GM18502 (cell line): ENCODE measurements around the gene CNTN2.

Experiments used
- ATAC-seq: cut with Tn5 transposase; IDR thresholded peaks from one replicate; pipeline ENCODE4 v1.9.1; 2021; ENCODE audit warnings: mild to moderate bottlenecking; ENCODE audit not compliant: unreplicated experiment, poor library complexity

The CNTN2 gene

DNA sequence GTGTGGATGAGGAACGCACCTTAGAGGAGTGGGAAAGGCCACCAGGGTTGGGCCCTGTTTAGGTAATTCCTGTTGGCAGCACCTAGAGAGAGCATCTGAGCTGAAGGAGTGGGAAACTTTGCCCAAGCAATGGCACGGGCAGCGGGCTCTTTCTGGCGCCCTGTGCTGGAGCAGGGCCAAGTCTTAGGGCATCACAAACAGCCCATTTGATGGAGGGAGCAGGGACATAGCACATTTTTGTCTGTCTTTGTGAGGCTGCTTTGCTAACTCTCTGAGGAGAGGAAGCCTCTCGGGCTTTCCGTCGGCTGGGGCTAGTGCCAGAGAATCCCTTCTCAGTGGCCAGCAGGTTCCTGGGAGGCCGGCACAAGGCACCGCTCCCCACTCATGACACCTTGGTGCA, 22.5 kb upstream of the CNTN2 start:
- ATAC-seq: no peak

DNA sequence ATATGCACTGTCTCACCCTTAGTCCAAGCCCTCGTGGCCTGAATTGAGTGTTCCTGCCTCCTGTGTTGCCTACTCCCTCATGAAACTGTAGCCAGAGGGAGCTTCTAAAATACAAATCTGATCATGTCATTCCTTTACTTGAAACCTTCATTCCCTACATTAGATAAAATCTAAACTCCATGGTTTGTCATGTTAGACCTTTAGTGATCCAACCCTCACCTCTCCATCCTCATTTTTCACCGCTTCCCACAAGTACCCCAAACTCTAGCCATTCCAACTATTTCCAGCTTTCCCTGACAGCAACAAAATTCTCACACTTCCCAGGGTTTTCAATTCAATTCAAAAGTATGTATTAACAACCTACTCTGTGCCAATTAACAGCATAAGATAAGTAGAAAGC, 18.3 kb upstream of the CNTN2 start:
- ATAC-seq: no peak

DNA sequence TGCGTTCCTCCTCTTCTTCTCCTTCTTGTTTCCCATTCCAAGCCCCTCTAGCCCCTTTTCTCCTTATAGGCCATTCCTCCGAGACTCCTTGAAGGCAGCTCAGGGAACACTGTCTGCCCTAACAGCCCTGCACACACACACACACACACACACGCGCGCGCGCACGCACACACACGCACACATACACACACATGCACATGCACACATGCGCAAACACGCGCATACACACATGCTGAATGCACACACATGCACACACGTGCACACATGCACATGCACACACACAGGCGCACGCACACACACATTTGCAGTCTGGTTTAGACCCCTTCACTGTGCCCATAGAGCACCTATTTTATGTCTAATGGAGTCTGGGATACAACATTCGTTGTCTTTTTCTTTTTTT, 17.8 kb upstream of the CNTN2 start:
- no peak for ATAC-seq

DNA sequence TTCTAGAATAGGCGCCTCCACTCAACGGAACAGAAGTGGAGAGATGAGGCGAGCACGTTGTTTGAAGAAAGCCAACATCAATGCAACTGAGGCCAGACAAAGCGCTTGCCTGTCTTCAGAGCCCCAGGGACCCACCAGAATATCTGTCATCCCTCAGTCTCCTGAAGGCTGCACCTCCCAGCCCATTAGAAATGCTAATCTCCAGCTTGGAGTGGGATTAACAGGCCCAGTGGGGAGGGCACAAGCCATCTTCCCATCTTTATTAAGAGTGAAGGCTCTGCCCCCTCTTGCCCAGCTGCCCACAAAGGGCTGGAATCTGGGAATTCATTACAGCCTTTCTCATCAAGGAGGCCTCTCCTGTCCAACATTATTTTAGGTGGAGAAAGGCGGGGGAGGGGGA, 16.8 kb upstream of the CNTN2 start:
- ATAC-seq: no peak

DNA sequence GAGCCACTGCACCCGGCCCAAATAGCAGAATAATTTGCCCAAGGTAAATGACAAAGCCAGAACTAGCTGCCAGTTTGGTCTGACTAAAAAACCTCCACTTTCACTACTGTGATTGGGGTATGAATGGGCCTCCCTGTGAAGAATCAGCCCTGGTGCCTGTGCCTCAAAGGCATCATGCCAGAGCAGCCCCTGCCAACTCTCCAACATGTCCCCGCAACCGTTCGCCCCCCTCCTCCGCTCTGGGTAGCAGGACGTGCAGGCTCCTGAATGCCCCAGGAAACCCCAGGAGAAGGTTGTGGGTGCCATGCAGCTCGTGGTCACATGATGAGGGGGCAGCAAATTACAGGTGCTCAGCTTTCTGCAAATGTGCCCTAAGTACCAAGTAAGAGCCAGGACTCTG, 14.6 kb upstream of the CNTN2 start:
- ATAC-seq: no peak

DNA sequence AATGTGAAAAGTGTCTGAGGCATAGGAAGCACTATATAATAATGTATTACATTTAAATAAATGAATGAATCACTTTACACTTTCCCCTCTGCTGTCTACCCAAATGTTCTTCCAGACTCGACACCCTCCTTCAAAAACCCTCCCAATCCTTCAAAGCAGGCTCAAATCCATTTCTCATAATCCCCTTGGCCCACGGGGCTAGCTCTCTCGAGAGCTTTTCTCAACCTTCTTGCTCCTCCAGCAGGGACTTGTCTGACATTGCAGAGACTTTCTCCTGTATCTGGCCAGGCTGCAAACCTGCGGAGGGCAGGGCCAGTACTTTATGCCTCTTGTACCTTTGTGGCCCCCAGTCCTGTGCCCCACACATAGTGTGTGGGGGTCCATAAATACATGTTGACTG, 14.1 kb upstream of the CNTN2 start:
- ATAC-seq: no peak

DNA sequence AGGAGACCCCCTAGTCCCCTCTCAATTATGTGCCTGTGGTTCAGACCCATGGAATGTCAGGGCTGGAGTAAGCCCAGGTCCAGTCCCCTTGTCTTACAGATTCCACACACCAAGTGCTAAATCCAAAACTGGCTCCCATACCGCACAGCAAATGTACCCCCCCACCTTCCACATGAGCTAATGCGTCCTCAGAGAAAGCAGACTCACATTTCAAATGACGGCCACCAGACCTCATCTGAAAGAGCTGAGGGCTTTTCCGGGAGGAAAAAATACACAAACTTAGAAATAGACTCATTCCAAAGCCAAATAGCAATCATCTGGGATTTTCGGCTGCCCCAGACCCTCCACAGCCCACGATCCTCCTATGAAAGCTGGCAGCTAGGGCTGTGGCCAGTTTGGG, 12.8 kb upstream of the CNTN2 start:
- ATAC-seq: no peak

DNA sequence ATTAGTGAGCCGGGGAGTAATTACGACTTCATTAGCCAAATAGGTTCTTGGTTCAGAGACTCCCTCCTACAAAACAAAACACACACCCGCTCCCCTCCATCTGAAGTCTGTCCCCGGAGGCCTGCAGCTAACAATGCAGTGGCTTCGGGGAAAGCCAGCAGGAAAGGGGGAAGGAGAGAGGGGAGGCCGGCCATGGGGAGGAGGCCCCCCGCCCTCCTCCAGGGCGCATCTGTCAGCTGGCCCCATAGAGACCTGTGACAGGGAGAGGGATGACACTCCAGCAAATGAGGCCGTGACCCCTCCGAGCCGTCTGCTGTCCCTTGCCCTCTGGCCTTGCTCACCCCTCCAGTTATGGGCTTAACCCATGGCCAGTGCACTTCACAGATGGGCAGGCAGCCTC, 12.1 kb upstream of the CNTN2 start:
- no peak for ATAC-seq

DNA sequence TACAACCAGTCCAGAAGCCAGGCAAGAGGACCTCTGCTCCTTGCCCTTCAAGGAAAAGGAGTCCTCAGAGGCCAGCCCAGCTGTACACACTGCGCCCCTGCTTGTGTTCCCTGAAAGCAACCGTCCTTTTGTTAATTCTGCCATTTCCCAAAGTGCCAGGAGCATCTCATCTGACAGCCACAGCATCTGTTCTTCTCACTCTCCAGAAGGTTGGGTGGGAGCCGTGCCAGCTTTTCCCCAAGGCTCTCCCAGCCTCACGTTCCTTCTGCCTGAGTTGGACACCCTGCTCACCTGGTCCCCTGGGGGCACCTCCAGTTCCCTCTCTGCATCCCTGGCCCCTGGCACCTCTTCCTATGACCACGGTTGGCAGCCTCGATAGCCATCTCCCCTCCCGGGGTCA, 10.5 kb upstream of the CNTN2 start:
- ATAC-seq: no peak

DNA sequence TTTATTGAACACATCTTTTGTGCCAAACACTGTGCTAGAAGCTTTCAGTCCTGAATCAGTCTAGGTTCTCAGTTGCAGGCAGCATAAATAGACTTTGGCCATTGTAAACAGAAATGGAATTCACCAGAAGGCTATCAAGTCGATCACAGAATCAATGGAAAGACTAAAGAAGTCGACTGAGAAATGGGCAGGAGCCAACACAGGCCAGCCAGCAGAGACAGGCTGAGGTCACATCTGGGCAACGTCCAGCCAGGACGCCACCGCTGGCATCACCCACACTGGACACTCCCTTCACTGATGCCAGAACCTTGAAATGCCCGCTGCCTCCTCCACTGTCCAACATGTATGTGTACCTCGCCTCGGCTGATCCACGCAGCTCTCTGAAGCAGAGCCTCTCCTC, 5.5 kb upstream of the CNTN2 start:
- ATAC-seq: no peak

DNA sequence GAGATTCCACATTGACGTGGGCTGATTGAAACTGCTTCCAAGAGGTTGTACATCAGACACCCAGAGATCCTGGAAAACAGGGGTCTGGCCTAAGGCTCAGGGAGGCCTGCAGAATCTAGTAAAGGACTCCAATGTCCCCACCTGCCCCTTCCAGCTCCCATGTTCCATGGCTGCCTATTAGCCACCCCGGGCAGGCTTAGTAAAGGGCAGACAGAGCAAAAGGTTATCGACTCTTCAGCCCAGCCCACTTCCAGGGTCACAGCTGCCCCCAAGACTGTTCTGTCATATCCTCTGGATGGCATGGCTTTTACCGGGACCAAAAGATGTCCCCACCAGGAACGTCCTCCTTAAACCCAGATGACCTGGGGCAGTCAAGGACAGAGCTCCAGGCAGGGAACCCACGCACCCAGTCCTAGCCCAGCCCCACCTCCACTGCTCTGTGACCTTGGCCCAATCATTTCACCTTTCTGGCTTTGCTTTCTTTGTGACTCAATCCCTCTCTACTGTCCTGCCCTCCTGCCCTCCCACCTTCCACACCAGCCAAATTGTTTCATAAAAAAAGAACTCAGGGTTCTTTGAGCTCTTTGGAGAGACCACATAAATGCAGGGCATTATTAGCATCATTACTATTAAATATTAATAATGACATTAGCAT, 4.8 kb upstream of the CNTN2 start:
- no peak for ATAC-seq

DNA sequence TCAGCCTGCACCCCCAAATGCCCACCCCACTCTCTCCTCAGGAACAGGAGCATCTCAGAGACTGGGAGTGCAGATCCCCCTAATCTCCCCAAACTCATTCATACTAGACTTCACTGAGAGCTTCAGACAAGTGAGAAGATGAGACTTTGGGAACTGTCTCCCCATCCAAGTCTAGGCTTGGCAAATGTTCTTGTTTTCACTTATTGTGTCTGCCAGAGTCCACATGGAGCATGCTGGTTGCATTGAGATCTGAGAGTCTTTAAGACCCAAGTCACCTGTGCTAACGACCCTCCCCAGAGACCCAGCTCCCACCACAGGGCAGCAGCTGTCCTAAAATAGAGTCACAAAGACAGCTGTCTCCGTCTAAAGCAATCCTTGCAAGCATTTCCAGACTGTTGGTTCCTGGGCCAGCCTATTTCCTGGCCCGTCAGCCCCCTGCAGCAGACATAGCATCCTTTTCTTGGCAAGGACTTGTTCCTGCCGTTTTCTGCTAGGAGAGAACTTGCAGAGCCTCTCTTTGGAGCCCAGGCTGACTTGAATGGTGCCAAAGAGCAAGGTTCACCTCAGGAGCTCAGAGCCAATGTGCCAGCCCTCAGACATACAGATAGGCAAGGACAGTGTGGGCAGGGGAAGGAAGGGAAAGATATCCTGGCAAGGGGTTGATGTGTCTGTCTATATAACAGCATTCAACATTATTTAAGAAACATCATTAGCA, 1.9 kb upstream of the CNTN2 start:
- no peak for ATAC-seq

DNA sequence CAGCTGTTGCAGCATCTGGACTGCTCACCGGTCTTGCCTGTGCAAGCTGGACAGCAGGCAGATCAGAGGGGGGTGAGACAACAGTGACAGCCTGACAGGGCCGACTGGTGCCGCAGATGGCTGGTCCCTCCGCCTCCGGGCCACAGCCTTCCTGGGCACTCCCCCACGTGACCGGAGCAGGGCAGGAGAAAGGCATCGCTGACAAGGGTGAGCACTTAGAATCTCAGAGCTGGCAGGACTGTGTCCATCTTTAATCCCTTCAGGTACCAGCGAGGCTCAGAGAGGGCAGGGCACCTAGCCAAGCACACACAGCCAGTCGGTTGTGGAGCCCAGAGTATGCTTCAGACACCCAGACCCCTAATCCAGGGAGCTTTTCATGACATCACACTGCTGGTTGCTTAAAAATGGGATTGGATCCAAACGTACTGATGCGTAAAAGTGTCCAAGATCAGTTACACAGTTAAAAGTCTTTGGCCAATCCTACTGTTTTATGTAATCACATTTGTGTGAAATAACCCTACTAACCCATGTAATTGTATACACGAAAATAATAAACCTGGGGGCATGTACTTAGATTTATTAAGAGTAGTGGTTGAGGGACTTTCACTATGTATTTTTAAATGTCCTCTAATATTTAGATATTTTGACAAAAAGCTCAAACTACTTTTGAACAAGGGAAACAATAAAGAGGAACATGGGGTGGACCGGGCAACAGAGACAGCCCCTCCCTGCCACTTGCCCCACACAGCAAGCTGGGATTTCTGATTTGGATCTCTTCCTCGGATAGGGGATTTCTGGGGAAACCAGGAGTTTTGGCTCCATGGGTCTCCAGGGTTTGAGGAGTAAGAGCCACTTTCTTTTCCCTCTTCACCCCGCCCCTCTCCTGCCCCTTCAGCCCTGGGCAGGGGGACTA, 758 bp upstream of the CNTN2 start:
- ATAC-seq: no peak

DNA sequence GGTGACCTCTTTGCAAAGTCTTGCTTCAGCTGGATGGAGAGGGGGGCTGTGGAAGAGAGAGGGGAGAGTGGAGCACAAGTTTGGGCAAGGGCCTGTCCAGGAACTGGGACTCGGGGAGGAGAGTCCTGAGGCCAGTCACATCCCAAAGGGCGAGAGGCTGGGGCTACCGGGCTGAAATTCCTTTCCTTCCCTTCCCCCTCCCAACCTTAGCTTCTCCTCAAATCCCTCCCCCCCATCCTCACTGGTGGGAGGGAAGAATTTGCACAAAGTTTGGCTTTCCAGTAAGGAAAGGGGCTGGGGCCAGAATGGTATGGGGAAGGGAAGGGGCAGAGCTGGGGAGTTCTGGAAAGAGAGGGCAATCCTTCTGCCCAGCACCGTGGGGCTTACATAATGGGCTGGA, 854 bp downstream of the CNTN2 start:
- ATAC-seq: no peak

DNA sequence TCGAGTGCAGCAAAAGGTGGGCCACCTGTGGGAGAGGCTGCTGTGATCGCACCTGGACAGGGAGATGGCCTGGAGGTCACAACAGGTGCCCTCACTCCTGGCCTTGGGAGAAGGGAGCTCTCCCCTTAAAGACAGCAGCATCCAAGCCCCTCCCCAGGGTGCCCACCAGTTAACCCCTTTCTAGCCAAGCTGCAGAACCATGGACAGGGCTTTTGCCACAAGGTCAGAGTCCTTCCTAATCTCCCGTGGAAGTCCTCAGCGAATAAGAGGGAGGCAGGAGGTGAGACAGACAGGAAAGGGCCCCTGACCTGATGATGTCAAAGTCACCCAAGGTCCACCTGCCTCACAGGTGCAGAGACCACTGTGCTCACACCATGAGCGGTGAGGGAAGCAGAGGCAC, 1.7 kb downstream of the CNTN2 start:
- no peak for ATAC-seq

DNA sequence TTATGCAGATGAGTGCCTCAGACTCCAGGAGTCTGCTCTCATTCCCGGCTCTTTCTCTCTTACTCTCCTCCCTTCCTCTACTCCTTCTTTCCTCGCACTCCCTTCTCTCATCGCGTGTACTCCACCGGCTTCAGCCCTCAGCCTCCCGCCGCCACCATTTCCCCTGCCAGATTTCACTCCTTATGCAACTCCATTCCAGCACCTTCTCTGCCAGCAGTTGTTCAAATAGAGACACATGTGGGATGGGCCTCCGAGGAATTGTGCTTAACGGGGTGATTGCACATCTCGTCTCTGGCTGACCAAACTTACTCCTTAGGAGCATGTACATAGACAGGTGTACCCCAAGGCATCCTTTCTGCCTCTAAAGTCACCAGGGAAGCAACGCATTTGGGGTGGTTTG, 2.1 kb downstream of the CNTN2 start:
- ATAC-seq: no peak

DNA sequence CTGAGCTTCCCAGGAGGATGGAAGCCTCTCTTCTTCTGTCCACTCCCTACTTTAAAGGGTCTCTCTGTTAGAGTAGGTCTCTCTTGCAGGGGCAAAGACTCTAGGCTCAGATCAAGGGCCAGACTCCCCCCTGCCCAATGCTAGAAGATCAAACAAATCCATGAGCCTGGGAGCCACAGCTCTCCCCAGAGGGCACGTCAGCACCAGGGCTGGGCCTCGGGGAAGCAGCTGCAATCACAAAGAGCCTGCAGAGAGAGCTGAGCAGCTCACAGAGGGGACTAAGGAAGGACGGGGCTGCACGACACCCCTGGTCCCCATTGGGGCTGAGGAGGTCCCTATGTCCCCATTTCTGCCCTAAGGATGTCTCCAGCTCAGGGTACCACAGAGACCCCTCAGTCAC, 3.9 kb downstream of the CNTN2 start:
- ATAC-seq: no peak

DNA sequence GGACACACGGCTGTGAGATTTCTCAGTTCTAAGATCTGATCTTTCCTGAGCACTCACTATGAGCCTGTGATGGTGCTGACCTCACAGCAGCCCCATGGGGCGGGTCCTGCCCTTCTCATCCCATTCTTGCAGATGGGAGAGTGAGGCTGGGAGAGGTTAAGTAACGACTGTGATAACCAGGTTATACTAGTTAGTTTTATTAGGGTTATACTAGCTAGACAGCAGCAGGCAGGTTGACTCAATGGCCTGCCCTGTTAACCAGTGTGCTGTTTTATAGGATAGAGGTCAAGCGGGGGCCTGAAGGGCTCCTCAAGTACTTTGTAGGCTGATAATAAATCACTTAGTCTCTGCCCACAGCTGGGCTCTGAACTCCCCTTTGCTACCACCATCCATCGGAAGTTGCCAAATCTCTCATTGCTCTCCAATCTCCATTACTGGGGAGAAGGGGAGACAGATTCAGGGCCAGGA, 4.8 kb downstream of the CNTN2 start:
- no peak for ATAC-seq

DNA sequence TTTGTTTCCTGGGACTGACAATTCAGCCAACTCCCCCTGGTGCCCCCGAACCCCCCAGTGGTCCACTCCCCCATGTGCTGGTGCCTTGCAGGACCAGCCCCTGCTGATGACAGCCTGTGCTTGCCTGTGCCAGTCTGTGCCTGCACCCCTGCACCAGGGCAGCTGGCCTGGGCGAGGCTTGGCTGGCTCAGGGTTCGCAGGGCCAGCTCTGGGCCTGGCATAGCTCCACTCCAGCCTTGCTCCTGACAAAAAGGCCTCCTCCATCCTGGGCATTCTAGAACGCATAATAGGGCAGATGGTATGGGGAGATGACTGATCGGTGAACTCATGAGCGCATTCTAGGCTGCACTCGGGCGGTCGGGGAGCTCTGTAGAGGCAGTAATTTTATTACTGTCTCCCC, 5.4 kb downstream of the CNTN2 start:
- ATAC-seq: no peak

DNA sequence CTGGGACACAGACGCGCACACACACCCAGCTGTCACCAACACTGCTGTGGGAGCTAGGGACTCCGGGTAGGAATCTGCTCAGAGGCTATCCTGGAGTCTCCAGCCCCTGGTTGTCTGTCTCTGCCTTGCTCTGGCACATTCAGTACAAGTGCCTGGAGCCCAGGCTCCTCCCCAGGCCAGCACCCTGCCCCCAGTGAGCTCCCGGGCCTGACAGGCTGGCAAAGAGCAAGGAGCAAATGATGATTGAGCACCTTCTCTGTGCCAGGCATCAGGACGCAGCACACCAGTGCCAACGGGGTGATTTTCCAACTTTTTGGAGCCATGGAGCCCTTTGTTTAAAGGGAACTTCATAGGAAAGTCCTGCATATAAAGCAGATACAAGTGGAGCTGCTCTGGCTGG, 6.5 kb downstream of the CNTN2 start:
- ATAC-seq: no peak

DNA sequence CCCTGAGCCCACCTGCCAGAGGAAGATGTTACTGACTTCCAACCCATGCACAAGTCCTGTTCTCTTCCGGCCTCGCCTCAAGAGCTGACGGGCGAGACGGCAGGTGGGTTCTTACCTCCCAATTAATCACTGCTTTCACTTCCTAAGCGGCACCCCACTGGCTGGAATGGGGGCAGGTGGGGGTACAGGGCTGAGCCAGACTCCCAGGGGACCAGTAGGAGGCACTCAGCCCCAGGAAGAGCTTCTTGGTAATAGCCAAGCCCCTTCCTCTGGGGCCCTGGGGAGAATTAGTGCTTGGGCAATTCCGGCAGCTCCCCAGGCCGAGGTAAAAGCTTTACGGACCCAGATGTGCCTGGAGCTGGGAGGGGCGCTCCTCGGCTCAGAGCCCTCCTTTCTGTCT, 9.7 kb downstream of the CNTN2 start:
- ATAC-seq: no peak
